ENCODE measurements around the gene COL5A1.
"Not testable (repeated sequence)": the region's sequence is repeated elsewhere in the genome, so short reads cannot be mapped to it uniquely, and the experiment has no call there.

Gene COL5A1

DNA sequence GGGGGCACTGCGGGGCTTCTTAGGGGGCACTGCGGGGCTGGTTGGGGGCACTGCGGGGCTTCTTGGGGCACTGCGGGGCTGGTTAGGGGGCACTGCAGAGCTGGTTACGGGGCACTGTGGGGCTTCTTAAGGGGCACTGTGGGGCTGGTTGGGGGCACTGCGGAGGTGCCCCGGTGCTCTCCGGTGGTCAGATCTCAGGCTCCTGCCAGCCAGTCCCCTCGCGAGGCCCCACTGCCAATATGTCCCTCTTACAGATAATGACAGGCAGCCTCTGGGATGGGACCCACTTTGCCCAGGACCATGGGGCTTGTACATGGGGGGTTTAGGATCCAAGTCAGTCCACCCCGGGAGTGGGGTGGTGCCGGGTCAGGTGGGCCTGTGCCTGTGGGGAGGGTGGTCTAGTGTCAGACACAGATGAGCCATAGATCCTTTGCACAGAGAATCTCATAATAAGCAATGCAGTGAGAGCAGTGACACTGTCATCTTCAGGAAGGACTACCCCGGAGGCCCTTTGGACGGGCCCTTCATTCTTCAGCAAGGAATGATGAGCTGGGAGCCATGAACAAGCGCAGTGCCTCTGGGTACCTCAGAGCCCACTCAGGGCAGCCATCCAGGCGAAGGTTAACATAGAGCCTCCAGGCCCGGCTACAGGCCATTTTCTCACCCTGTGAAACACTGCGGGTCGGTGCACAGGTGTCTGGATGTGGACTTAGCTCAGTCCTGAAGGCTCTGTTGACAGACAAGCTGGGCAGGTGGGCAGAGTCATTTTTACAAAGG is 38.2 kb downstream of the COL5A1 start:
- no peak for DNase-seq

DNA sequence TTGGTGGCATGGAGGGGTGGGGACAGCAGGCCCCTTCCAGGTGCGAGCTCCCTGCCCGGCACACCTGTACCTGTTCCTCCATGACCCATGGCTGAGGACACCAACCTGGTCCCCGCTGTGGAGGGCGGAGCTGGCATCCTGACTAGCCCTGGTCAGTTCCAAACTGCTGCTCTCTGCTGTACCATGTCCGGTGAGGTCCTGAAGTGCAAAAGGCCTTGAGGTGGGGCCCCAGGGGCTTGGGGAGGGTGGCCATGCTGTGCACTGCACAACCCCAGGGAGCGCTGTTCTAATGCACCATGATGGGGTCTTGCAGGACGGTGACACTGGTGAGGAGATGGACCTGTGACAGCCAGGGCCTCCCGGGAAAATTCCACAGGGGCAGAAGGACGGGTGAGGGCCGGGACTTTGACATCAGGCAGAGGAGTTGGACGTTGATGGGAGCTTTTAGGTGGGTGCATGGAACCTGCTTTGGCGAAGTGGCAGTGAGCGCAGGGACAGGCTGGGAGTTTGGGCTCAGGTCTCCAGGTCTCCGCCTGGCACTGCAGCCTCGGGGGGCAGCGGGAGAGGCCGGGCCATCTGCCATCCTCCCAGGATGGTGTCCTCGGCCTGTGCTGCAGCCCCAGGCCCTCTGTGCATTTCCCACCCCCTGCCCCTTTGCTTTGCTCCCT is 38.9 kb downstream of the COL5A1 start:
- no peak for DNase-seq

DNA sequence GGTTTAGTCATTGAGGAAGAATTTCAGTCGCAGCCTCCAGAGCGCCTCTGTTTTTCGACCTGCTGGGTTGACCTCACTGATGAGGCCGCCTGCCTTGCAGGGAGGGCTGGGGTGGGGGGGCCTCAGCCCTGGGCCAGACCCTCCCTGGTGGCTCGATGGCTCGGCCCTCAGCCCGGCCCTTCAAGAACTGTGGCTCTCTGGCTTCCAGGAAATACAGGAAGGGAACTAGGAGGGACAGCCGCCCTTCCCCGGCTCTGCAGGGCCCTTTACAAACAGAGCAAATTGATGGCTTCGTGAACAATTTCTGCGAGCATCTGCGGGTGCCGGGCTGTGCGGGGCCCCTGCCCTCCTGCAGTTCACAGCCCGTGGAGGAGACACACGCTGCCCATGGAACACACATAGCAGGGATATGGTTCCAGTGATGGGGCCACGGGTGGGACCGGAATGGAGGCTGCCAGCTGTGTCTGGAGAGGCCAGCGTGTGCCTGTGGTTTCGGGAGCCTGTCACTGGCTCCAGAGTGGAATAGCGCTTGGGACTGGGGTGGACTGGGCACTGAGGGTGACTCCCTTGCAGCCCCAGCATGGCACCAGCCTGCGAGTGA is 39.6 kb downstream of the COL5A1 start:
- no peak for DNase-seq

DNA sequence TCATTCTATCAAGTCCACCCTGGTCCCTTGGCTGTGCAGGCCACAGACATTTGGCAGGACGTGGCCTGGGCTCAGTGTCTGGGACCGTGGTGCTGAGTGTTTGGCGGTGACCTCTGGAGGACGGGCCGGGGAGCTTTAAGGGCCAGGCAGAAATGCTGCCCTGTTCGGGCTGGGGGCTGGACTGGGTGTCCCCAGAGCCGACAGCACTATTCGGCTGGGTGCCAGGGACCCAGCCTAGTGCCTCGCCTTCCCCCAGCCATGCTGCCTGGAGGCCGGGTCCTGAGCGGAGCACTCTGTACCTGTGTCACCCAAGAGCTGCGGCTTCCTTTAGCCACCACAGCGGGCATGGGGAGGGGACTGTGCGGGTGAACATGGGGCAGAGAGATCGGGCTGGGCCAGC is 40.4 kb downstream of the COL5A1 start:
- no peak for DNase-seq

DNA sequence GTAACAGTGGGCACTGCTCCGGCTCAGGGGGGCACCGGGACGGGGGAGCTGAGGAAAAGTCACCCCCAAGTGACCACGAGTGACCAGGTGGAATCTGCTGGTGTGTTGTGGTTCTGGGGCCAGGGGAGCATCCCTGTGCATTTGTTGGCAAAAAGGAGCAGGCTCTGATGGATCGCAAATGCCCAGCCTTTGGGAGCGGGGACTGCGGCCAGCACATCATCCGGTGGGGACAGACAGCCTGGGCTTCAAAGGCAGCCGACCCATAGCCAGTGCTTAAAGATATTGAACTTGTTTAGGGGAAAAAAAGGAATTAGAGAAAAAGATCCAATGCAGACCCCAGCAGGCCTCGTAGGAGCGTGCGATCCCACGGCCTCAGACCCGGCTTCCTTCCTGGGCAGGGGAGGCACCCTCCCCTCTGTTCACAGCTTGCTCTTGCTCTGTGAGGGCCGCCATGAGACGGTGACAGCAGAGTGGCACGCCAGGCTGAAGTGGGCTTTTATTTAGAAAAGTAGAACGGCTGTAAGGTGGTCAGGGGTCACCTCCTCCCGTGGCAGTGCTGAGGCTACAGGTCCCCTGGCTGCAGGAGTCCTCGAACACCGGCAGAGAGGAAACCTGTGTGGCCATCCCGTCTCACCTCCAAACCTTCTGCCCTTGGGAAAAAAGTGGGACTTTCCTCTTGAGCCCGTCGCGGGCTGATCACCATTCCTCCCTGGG is 41.2 kb downstream of the COL5A1 start:
- no peak for DNase-seq

DNA sequence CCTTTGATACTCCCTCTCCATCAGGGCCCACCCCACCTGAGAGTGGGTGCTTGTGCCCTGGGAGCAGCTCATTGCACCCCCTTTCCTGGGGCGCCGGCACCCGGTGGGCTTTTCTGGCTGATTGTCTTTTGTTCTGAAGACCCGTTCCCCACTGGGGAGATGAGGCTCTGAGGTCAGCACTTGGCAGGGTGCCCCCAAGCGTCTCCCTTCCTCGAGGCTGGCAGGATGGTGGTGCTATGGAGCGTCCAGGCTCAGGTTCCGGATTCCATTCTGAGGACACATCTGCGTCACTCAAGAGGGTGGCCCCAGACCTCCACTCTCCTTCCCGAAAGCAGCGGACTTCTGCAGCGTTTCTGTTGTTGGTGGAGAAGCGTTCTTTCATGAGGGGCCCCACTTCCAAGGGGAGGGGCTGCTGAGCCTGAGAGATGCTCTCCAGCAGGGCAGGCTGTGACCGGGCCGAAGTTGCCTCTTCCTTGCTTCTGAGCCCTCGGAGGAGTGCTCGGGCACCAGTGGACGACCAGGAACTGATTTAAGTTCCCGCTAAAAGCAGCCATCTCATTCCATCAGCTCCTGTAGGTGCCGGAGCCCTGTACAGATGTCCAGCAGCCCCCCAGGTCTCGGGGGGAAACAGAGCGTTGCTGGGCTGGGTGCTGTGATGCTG is 42.2 kb downstream of the COL5A1 start:
- DNase-seq: no peak

DNA sequence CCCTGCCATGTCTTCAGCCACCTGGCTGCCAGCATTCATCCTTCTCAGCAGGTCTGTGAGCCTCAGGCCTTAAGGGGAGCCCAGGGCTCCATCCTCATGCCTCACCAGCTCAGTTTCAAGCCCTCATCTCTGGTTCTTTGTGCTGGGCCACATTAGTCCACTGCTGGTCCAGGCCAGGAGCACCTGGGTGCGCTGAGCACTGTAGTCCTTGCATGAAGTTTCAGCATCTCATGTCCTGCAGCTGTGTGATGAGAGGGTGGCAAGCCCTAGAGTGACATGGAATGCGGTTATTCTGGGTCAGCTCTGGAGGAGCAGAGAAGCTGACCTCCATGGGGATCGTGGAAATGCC is 42.7 kb downstream of the COL5A1 start:
- no peak for DNase-seq

DNA sequence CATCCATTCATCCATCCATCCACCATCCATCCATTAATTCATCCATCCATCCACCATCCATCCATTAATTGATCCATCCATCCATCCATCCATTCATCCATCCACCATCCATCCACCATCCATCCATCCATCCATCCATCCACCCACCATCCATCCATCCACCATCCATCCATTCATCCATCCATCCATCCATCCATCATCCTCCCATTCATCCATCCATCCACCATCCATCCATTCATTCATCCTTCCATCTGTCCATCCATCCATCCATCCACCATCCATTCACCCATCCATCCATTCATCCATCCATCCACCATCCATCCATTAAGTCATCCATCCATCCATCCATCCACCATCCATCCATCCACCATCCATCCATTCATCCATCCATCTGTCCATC is 43.3 kb downstream of the COL5A1 start:
- not testable (repeated sequence) for DNase-seq

DNA sequence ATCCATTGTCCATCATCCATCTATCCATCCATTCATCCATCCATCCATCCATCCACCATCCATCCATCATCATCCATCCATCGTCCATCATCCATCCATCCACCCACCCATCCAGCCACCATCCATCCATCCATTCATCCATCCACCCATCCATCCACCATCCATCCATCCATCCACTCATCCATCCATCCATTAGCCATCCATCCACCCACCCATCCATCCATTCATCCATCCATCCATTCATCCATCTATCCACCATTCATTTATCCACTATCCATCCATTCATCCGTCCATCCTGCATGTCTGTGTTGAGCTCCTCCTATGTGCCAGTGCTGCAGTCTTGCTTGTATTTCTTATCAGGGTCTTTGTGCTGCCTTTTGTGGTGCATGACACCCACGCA is 44.2 kb downstream of the COL5A1 start:
- no peak for DNase-seq

DNA sequence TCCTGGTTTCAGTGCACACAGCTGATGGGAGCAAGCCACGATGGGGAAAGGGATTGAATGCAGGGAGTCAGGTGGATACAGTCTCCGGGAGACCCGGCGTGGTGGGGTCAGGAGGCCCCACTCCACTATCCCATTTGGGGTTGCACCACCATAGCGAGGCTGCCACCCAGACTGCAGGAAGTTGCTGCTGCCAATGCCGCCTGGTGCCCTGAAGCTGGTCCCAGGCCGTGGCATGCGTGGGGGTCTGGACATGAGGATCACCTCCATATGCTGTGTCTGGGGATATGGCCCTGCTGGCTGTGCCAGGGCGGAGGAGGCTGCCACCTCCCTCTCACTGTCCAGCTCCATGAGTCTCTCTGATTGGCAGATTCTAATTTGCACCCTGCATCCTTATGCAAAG is 45.3 kb downstream of the COL5A1 start:
- DNase-seq: no peak

DNA sequence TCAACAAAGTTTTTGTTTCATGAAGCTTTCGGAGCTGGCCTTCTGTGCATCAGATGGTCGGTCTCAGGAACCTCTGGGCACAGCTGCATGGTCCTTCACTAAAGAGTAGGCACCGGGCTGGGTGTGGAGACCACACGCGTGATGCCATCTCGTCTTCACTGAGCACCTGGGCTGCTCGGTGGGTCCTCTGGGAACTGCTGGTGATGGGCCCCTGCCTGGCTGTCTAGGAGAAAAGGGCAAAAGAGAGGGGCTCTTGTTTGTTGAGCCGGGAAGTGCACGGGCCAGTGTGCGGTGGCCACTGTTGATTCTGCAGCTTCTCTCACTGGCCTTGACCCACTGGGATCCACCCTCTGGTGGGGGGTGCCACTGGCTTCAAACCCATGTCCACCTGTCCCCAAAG is 46.0 kb downstream of the COL5A1 start:
- no peak for DNase-seq

DNA sequence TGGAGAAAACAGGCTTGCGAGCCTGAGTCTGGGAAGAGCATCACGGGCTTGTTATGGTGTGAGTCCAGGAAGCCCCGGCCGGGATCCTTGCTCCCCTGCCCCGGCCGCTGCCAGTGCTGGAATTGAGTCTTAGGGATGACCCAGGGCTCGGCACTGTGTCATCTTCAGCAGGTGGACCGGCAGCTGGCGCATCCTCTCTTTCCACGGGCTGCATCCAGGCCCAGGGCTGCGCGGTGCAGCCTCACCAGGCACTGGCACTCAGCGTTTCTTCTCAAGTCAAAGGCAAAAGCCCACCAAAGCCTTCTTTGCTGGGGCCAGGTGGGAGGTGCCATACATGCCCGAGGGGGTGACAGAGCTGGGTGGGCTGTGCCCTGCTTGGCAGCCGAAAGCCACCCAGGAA is 46.6 kb downstream of the COL5A1 start:
- no peak for DNase-seq

DNA sequence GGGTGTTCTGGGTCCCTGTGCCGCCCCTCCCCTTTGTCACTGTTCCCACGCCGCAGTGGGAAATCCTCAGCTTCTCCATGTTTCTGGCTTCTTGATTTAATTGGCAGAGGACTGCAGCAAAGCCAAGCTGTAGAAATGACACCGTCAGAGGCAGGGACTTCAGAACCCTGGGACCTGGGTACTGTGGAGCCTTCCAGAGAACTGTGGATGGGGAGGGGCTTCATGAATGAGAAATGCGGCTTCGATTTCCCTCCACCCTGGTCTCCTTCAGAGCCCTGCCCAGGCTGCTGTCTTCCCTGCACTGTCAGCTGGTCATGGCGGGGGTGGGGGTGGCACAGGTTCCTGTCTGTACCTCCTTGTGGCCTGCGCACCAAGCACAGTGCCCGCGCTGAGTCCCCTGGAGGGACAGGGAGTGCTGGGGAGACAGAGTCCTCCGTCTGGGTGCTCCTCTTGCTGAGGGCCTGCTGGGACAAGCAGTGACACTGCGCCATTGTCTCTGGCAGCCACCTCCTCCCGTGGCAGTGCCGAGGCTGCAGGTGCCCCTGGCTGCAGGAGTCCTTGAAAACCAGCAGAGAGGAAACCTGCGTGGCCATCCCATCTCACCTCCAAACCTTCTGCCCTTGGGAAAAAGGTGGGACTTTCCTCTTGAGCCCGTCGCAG is 47.2 kb downstream of the COL5A1 start:
- DNase-seq: no peak

DNA sequence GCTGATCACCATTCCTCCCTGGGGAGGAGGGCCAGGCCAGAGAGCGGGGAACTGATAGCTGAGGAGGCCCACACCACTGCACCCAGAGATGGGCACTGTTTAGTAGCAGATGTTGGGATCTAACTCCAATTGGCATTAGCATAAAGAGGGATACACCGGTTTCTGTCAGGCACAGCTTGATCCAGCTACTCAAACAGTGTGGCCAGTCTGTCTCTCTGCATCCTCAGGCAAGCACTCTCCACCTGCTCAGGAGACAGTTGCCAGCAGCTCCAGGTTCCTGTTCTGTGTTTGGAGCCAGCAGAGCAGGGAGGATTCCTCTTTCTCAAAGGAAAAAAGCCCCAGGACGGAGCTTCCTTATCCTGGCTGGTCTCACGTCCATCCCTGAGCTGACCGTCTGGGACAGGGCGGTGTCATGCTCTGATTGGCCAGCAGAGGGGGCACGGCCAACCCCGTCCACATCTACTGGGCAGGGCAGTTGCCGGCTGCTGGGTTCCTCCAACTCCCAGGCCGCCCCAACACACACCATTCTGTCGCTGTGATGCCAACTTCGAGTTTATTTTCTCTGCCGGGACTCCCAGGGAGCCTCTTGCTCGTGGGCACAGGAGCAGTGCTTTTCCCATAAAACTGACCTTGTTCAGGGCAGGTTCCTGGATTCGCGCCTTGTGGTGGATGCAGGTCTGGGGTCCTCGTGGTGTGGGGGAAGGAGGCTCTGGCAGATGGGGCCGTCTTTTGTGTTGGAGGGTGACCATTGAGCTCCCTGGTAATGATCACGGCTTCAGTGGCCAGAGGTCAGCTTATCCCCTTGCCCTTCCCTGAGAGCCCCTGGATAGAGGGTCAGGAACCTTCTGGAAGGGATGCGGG is 47.9 kb downstream of the COL5A1 start:
- no peak for DNase-seq

DNA sequence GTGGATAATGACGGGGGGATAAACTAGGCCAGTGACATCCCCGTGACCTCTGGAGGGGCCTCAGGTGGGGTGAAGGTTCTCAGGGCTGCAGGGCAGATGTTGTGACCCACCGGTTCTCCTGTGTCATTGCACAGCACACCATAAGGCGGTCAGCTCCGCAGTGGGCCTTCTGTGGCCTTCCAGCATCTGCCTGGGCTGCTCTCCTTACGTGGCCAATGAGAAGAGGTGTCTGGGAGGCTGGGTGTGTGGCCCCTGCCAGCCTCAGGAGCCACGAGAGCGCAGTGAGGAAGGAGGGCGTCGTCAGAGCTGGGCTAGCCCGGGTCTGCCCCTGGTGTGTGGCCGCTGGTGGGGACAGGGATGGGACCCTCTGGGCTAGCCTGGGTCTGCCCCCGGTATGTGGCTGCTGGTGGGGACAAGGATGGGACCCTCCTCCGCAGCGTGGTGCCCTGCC is 48.7 kb downstream of the COL5A1 start:
- DNase-seq: no peak

DNA sequence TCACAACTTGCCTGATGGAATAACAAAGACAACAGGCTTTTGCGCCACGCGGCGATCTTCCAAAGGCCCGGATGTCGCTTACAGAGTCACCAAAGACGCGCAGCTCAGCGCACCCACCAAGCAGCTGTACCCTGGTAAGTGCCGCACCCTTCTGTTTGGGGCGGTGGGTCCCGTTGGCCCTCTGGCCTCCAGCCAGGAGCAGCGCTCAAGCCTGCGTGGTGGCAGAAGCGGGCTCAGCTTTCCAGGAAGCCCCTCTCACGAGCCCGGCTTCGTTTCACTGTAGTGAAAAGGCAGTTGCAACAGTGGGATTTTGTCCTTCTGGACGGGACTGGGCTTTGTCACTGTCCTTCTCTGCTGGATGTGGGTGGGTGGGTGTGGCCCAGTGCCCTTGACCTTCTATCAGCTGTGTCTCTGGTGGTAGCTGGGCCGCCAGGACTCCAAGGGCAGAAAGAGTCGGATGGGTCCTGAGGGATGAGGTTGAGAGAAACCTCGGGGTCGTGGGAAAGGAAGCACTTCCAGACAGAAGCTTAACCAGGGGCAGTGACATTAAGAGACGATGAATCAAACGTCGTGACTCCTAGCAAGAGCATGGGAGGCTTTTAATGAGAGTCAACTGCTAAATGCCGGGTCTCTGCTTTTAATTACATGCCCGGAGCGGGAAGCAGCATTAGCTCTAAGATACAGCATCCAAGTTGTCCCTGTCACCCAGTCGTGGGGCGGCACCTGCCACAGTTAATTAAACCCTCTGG is 49.5 kb downstream of the COL5A1 start:
- no peak for DNase-seq

DNA sequence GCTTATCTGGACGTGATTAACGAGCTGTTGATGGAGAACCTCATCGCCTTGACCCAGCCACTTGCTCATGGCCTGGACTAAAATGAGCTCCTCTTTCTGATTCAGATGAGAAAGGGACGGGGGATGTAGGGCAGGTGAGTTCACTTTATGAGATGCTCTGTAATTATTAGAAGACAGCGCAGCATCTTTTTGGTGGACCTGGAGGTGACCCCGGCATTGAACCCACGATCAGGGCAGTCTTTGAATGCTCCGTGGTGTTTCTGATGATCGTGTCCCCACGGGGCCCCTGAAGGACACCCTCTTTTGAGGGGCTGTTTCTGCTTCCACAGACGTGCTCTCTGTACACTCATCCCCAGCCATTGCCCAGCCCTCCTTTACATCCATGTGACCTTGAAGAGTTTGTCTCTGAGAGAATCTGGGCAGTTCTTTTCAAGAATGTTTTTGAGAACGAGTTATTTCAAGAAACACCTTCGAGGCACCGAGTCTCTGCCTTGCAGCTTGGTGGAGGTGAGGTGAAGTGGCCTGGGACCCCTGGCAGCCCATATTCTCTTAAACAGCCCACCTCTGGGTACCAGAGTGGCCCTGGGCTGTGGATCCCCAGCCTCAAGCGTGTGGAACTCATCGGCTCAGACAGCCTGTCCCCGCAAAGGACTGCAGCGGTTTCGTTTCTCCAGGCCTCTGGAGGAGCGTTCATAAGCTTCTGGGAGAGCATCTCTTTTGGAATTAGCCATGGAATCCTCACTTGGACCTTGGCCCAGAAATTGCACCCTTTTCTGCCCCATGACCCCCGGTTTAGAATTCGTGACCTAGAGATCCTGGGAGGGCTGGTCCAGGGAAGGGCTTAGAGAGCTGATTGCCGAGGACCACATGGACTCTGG is 50.3 kb downstream of the COL5A1 start:
- DNase-seq: no peak

DNA sequence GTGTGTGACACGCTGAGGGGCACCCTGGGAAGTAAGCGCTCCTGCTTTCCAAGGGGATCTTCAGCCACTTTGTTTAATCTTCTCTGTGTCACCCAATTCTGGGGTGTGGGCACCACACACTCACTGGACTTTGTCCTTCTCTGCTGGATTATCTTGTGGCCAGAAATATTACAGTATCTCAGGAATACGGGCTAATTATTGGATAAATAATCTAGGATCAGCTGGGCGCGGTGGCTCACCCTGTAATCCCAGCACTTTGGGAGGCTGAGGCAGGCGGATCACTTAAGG is 50.9 kb downstream of the COL5A1 start:
- DNase-seq: no peak

DNA sequence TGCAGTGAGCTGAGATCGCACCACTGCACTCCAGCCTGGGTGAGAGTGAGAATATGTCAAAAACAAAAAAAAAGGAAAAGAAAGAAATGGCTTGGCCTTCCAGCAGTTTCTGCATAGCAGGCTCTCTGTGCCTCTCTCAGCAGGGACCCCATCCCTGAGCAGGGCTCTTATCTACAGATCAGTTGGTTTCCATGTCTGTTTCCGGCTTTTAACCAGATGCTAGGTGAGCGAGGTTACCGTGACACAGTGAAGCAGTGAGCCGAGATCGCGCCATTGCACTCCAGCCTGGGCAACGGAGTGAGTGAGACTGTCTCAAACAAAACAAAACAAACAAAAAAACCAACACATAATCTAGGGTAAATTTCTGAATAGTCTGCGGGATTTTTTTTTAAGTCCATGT is 51.4 kb downstream of the COL5A1 start:
- no peak for DNase-seq

Measured in COR-L47 (cell line).